ENCODE measurements around the gene TNNI3K. TPM values are rescaled to one million over a fixed set of nuclear protein-coding genes. Genes with fewer than 3 reads are reported as not detected.

The TNNI3K gene
- total RNA-seq, 2 experiments from 2014 or later, result 0.45 to 0.67 TPM

DNA sequence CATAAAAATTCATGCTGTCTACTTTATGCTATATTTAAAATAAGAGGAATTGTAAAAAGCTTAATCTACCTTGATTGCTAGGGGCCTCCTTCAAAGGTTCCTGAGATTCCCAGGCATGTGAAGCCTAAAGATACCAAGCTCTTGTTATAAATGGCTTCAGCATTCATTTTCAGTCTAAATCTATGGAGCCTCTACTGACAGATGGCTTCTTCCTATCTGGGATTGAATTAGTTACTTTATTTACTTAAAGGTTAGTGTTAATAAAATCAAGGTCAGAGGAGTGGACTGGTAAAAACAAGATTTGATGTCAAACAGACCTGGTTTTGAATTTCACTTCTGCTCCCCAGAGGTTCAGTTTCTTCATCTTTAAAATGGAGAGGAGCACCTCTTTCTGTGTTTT, 93.7 kb downstream of the TNNI3K start:
- peaks cover 2% of the 10 kb centered on the region for H3K9me3 Mint-ChIP-seq
- H3K27me3 Mint-ChIP-seq, result peaks cover 3% of the 10 kb centered on the region
- no peak for ATAC-seq (ENCODE audit: low read depth)
- no peak overlapping the region for H3K4me3 Mint-ChIP-seq
- POLR2A ChIA-PET, result no interaction called here
- DNase-seq, result no peak
- no peaks in the 10 kb centered on the region for H3K36me3 Mint-ChIP-seq
- no peaks in the 10 kb centered on the region for H3K4me1 Mint-ChIP-seq
- no peak overlapping the region for H3K27ac Mint-ChIP-seq

DNA sequence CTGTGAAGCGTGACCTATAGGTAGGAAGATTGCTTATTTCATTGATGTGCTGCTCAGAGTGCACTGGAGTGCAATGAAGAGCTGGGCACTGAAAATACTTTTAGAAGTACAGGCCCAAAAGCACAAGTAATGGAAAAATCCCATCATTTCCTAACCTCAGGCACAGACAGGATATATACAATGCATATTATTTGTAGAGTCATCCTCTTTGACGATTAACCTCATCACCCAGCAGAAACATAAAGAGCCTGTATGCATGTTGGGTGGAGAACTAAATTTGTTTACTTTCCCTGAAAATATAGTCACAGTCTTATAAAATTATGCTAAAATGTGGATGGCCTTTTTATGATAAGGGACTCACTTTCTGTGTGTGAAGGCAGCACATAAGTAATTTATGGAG, 98.1 kb downstream of the TNNI3K start:
- Mint-ChIP-seq H3K27me3 (no peaks in the 10 kb centered on the region), H3K4me3 (no peak overlapping the region), H3K36me3 (no peaks in the 10 kb centered on the region), H3K27ac (no peak overlapping the region), H3K9me3 (peaks cover 2% of the 10 kb centered on the region), H3K4me1 (no peaks in the 10 kb centered on the region)
- POLR2A ChIA-PET, result no interaction called here
- no peak for ATAC-seq (ENCODE audit: low read depth)
- no peak for DNase-seq

DNA sequence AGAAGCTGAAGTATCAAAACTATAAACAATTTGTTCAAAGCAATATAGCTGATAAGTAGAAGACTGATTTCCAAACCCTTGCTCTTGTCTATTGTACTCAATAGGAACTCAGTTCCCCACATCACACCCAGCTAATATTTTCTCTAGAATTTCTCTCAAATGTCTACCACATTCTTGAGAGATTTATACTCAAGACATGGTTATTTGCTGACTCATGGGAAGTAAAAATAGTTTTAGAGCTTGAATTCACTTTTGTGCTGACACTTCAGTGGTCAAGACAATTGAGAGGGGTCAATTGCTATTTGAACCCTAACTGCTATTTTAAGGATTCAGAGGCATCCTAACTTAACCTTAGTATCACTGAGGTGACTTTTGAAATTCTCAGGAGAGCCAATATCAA, 99.0 kb downstream of the TNNI3K start:
- Mint-ChIP-seq H3K27ac (no peak overlapping the region), H3K27me3 (no peaks in the 10 kb centered on the region), H3K4me3 (no peak overlapping the region), H3K36me3 (no peaks in the 10 kb centered on the region), H3K4me1 (no peaks in the 10 kb centered on the region), H3K9me3 (peaks cover 2% of the 10 kb centered on the region)
- no peak for DNase-seq
- POLR2A ChIA-PET, result no interaction called here
- ATAC-seq (ENCODE audit: low read depth), result no peak

DNA sequence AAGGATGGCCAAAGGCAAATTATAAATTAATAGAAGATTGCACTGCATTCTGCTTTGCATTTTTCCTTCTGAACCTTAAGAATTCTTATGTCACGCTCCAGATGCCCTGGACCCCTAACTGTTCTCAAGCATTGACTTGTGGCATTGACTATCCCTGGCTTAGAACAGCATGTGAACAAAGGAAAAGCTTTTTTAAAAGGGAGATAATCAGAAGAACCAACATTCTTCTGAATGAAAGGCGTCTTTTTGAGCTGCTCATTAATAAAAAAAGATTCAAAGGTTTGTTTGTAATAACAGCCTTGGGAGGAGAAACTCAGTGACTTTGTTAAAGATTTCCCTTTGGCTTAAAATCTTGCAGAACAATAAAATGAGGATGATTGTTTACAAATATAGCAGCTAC, 105.5 kb downstream of the TNNI3K start:
- Mint-ChIP-seq H3K27me3 (no peaks in the 10 kb centered on the region), H3K4me3 (no peak overlapping the region), H3K27ac (no peak overlapping the region), H3K9me3 (no peaks in the 10 kb centered on the region), H3K36me3 (no peaks in the 10 kb centered on the region), H3K4me1 (no peaks in the 10 kb centered on the region)
- no peak for ATAC-seq (ENCODE audit: low read depth)
- no peak for DNase-seq
- POLR2A ChIA-PET, result no interaction called here

DNA sequence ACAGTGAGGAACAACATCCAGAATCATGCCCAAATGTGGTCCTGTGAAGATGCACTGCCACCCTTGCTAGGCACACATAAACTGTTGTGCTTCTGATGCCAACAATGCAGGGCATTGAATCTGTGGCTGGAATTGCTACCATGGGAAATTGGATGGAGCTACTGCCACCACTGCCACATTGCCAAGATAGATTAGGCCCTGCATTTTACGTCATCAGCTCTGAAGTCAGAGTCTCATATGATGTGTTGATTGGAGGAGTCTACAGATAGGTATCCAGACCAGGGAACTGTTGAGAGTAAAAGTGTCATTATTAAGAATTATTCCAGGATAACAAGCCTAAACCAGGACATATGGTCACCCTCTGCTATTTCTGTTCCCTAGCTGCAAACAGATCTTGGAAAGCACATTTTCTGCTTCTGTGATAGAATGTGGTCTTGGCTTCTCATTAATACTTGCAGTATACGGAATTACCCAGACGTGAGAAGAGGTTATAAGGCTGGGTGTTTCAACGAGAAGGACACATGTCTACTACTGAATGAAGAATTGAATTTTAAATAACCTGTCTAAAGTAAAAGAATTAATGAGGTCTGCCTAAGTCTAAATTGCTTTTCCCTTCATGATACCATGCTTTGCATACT, 106.6 kb downstream of the TNNI3K start:
- no peak overlapping the region for H3K4me3 Mint-ChIP-seq
- no peak for ATAC-seq (ENCODE audit: low read depth)
- H3K27me3 Mint-ChIP-seq, result no peaks in the 10 kb centered on the region
- POLR2A ChIA-PET, result no interaction called here
- H3K9me3 Mint-ChIP-seq, result no peaks in the 10 kb centered on the region
- no peaks in the 10 kb centered on the region for H3K4me1 Mint-ChIP-seq
- H3K27ac Mint-ChIP-seq, result no peak overlapping the region
- DNase-seq, result no peak
- H3K36me3 Mint-ChIP-seq, result no peaks in the 10 kb centered on the region

DNA sequence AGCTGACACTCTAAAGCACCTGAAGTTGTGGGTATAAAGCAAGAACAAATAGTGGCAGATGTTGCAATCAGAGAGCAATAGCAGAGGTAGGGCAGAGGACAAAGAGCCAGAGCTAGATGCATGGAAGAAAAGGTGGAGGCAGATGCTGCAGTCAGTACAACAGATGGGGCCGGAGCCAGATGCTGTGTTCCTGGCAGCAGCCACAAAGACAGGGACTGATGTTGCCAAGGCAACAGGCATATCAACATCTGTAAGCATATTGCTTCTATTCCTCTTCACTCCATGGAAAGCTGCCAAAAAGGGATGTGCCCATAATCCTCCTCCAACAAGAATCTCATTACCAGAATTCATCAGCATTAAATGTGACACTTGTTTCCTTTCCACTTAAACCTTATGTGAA, 108.0 kb downstream of the TNNI3K start:
- Mint-ChIP-seq H3K36me3 (no peaks in the 10 kb centered on the region), H3K4me1 (no peaks in the 10 kb centered on the region), H3K9me3 (no peaks in the 10 kb centered on the region), H3K4me3 (no peak overlapping the region), H3K27ac (no peak overlapping the region), H3K27me3 (no peaks in the 10 kb centered on the region)
- DNase-seq (no peak), ATAC-seq (ENCODE audit: low read depth) (no peak)
- POLR2A ChIA-PET, result no interaction called here

DNA sequence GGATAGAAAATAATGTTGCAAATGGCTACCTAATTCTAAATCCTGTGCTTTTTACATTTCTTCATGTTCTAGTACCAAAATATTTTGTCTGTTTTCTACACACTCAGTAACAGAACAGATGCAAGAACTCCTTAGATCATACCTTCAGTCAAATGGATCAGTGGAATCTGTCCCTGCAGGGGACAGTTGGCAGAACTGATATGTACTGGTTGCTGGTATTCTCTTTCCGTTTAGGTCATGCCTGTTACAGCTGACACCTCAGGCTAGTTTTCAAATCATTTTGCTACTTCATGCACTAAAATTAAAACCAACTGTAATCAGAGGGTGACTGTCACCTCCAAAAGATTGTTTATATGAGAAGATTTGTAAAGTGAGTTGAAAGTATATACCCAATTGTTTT, 109.2 kb downstream of the TNNI3K start:
- Mint-ChIP-seq H3K36me3 (no peaks in the 10 kb centered on the region), H3K9me3 (no peaks in the 10 kb centered on the region), H3K27ac (no peak overlapping the region), H3K4me3 (no peak overlapping the region), H3K27me3 (no peaks in the 10 kb centered on the region), H3K4me1 (no peaks in the 10 kb centered on the region)
- no peak for DNase-seq
- no peak for ATAC-seq (ENCODE audit: low read depth)
- POLR2A ChIA-PET, result no interaction called here

DNA sequence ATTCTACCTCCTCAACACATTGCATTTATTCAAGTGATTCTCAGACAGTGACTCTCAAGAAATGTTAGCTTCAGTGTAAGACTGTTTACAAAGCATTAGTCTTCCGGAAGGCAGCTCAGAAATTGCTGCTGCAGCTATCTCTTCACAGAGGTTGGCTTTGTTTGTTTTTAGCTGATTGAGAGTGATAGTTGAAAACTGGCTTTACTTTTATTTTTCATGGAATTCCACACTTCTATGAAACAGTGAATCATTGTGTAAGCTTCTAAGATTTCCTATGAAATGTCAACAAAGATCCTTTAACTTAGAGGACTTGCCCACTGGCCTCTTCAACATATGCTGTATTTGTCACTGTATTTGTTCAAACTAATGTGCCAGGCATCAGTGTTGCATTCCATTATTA, 121.3 kb downstream of the TNNI3K start:
- no peak for DNase-seq
- Mint-ChIP-seq H3K27ac (no peak overlapping the region), H3K27me3 (no peaks in the 10 kb centered on the region), H3K36me3 (no peaks in the 10 kb centered on the region), H3K4me3 (no peak overlapping the region), H3K4me1 (no peaks in the 10 kb centered on the region), H3K9me3 (peaks cover 2% of the 10 kb centered on the region)
- POLR2A ChIA-PET, result no interaction called here
- ATAC-seq (ENCODE audit: low read depth), result no peak

DNA sequence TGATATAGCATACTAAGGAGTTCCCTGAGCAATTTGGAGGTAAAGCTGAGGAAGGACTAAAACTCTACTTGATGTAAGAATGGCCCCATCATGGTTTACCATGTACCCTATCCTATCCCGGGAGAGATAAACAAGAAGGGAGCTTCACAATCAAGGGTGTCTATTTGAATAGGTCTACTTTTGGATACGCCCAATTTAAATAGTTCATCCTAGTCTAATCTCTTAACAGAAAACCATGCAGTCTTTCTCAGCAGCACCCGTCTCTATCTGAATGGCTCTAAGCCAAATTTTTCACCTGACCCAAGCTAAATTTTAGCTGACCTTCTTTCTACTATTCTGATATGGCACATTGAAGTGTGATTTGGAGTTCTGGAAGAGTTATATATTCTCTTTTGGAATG, 122.0 kb downstream of the TNNI3K start:
- Mint-ChIP-seq H3K27me3 (no peaks in the 10 kb centered on the region), H3K4me1 (no peaks in the 10 kb centered on the region), H3K9me3 (no peaks in the 10 kb centered on the region), H3K36me3 (no peaks in the 10 kb centered on the region), H3K4me3 (no peak overlapping the region), H3K27ac (no peak overlapping the region)
- POLR2A ChIA-PET, result no interaction called here
- ATAC-seq (ENCODE audit: low read depth) (no peak), DNase-seq (no peak)

DNA sequence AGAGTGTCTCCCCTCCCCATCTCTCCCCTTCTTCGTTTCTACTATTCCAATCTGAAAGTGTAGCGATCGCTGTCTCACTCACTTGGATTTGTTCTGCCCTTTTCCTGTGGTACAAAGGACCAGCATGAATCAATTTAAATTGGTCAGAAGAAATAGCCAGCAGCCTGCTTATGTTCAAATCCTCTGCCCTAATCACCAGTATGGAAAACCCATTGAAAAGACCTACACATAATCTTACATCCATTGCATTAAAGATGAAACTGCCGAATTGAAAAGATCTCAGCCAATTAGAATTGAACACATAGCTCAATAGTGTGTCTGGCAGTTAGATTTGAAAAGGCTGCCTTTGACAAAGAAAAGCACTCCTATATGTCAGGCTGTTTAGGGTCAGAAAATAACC, 122.6 kb downstream of the TNNI3K start:
- DNase-seq, result no peak
- POLR2A ChIA-PET, result no interaction called here

DNA sequence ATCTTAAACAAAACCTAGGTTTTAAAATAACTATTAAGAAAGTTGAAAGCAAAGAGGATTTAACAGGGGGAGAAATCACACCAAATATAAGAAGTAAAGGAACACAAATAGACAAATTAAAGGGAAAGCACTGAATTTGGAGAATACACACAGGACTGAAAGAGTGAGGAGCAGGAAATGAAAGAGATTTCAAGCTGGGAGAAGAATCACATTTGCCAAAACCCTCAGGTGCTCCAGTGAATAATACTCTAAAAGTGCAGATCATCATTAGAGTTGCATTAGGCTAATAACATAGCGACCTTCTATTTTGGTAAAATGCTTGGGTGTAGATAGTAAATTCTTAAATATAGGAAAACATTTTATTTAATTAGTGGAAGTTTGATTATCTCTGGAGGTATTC, 127.5 kb downstream of the TNNI3K start:
- Mint-ChIP-seq H3K4me3 (no peak overlapping the region), H3K9me3 (no peaks in the 10 kb centered on the region), H3K27ac (no peak overlapping the region), H3K36me3 (no peaks in the 10 kb centered on the region), H3K4me1 (no peaks in the 10 kb centered on the region), H3K27me3 (no peaks in the 10 kb centered on the region)
- no peak for DNase-seq
- ATAC-seq (ENCODE audit: low read depth), result no peak
- POLR2A ChIA-PET, result no interaction called here

More for the DNA sequence above, 122.6 kb downstream of the TNNI3K start:
- H3K27ac Mint-ChIP-seq, result no peak overlapping the region
- no peaks in the 10 kb centered on the region for H3K4me1 Mint-ChIP-seq
- H3K9me3 Mint-ChIP-seq, result no peaks in the 10 kb centered on the region
- no peaks in the 10 kb centered on the region for H3K27me3 Mint-ChIP-seq
- no peaks in the 10 kb centered on the region for H3K36me3 Mint-ChIP-seq
- no peak for ATAC-seq (ENCODE audit: low read depth)
- H3K4me3 Mint-ChIP-seq, result no peak overlapping the region

DNA sequence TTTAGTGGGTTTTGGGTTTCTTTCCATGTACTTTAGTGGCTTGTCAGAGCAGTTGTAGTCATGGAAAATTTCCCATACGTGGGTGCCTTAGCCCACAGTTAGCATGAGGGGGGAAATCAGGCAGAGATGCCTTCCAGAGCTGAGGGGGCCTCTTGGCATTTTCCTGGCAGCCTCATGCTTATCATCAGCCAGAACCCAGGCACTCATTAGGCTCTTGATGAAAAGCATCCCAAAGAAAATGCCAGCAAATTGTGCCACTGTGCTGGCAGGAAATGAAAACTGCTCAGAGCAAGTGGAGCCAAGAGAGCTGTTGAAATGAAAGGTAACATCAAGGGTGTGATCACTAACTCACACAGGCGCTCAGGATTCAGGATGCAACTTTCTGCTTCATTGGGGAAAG, 128.0 kb downstream of the TNNI3K start:
- no peak for DNase-seq
- ATAC-seq (ENCODE audit: low read depth), result no peak
- Mint-ChIP-seq H3K36me3 (no peaks in the 10 kb centered on the region), H3K9me3 (no peaks in the 10 kb centered on the region), H3K27ac (no peak overlapping the region), H3K27me3 (no peaks in the 10 kb centered on the region), H3K4me3 (no peak overlapping the region), H3K4me1 (no peaks in the 10 kb centered on the region)
- POLR2A ChIA-PET, result no interaction called here

DNA sequence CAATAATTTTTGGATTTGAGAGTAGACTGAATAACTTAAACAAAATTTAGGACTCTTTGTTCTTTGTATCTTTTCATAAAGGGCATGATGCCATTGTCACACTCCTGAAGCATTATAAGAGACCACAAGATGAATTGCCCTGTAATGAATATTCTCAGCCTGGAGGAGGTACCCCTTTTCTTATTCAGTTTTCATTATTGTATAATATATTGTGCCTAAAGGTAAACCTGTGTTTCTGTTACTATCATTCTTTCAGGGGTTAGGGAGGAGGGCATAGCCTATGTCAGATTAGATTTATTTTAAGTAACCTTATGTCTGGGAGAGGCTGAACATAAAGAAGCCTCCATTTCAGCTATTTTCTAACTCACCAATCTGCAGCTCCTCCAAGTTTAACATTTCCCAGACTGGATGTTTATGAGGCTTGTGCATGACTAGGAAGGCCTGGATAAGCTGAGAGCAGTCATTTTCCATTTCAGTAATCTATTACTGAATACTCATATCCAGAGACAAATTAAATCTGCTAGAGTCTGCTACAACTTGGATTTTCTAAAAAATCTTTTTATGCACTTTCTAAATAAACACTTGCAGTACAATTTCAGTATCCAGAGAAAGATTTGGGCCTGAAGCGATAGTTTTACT, 132.1 kb downstream of the TNNI3K start:
- H3K27me3 Mint-ChIP-seq, result no peaks in the 10 kb centered on the region
- H3K36me3 Mint-ChIP-seq, result no peaks in the 10 kb centered on the region
- H3K9me3 Mint-ChIP-seq, result no peaks in the 10 kb centered on the region
- H3K4me3 Mint-ChIP-seq, result no peak overlapping the region
- H3K27ac Mint-ChIP-seq, result no peak overlapping the region
- POLR2A ChIA-PET, result no interaction called here
- DNase-seq (no peak), ATAC-seq (ENCODE audit: low read depth) (no peak)
- no peaks in the 10 kb centered on the region for H3K4me1 Mint-ChIP-seq

DNA sequence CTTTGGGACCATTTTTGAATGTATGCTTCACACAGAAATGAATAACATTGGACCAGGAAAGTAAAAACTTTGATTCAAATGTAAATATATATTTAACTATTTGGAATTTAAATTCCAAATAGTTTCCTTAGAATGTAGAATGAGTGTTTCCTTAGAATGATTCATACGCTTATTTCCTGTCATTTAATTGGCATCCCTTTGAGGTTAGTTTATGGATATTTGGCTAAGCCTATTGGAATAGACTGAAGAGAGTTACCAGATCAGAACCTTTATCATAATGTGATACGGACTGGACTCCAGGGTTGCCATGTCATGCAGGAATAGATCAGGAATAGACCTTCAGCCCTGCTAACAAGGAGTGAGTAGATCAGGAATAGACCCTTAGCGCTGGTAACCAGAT, 133.1 kb downstream of the TNNI3K start:
- DNase-seq, result no peak
- ATAC-seq (ENCODE audit: low read depth), result no peak
- Mint-ChIP-seq H3K36me3 (no peaks in the 10 kb centered on the region), H3K27me3 (no peaks in the 10 kb centered on the region), H3K4me1 (no peaks in the 10 kb centered on the region), H3K4me3 (no peak overlapping the region), H3K9me3 (no peaks in the 10 kb centered on the region), H3K27ac (no peak overlapping the region)
- POLR2A ChIA-PET, result no interaction called here

DNA sequence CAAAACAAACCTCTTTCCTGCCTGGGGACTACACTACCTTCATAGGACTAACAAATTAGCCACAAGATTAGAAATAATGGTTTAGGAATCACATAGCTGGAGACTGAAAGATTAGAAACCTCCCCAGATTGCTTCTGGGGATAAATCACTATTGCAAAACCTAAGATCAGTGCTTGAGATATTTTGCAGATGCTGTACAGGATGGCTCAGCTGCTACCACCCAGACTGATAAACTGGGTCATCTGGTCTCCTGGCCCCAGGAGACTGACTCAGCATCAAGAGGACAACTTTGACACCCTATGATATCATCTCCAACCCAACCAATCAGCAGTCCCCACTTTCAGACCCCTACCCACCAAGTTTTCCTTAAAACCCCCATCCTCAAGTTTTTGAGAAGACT, 140.2 kb downstream of the TNNI3K start:
- Mint-ChIP-seq H3K36me3 (no peaks in the 10 kb centered on the region), H3K4me1 (no peaks in the 10 kb centered on the region), H3K9me3 (no peaks in the 10 kb centered on the region), H3K4me3 (no peak overlapping the region), H3K27me3 (no peaks in the 10 kb centered on the region), H3K27ac (no peak overlapping the region)
- no peak for DNase-seq
- POLR2A ChIA-PET, result no interaction called here
- ATAC-seq (ENCODE audit: low read depth), result no peak
